Keratinocyte (primary cell): Measurements from ENCODE around the gene ZWINT. TPM values are rescaled to one million over a fixed set of nuclear protein-coding genes. Genes with fewer than 3 reads are reported as not detected.

Experiments
- DNase-seq: peaks from one replicate; pipeline ENCODE4 v3.0.0-alpha.2; 2011; ENCODE audit warnings: low read depth, missing footprints, low spot score
- FAIRE-seq: peaks from 2 replicates; lab custom pipeline; 2011; peaks lifted over from hg19 to GRCh38; lab: Jason Lieb, UNC
- H2AFZ ChIP-seq: 2 replicates; pipeline ENCODE4 v1.6.0; 2012; ENCODE audit warnings: low read length, control low read depth, inconsistent platforms; ENCODE audit not compliant: control insufficient read depth
- H3K27ac ChIP-seq: 2 replicates; pipeline ENCODE4 v1.5.1; 2011; ENCODE audit warnings: low read length; ENCODE audit not compliant: control insufficient read depth, insufficient read depth
- H3K27me3 ChIP-seq: 3 replicates; pipeline ENCODE4 v1.6.0; 2011; ENCODE audit warnings: low read length; ENCODE audit not compliant: control insufficient read depth, insufficient read depth; ENCODE audit errors: extremely low read depth
- H3K36me3 ChIP-seq, 2 experiments: 2 replicates in 1 of 2; 3 replicates in 1 of 2; pipeline ENCODE4 v1.5.1; 2011; ENCODE audit warnings: low read length in 2 of 2, mild to moderate bottlenecking in 1 of 2; ENCODE audit not compliant: control insufficient read depth in 2 of 2, insufficient read depth in 2 of 2; ENCODE audit errors: extremely low read depth in 1 of 2
- H3K4me1 ChIP-seq: 3 replicates; pipeline ENCODE4 v1.5.1; 2011; ENCODE audit warnings: low read length; ENCODE audit not compliant: control insufficient read depth, insufficient read depth; ENCODE audit errors: extremely low read depth
- H3K4me2 ChIP-seq: 3 replicates; pipeline ENCODE4 v1.6.0; 2011; ENCODE audit warnings: low read depth, low read length; ENCODE audit not compliant: control insufficient read depth, insufficient read depth; ENCODE audit errors: extremely low read depth
- H3K4me3 ChIP-seq, 3 experiments: fragments of 200-600 bp in 1 of 3; sonication (generic) in 1 of 3; 2 replicates in 2 of 3; 3 replicates in 1 of 3; pipeline ENCODE4 v1.5.1; 2011 to 2016; ENCODE audit warnings: low read length in 3 of 3, mild to moderate bottlenecking in 3 of 3, control low read depth in 2 of 3, inconsistent platforms in 1 of 3, low read depth in 1 of 3, mixed read lengths in 1 of 3, mixed run types in 1 of 3, moderate library complexity in 1 of 3; ENCODE audit not compliant: control insufficient read depth in 2 of 3, insufficient read depth in 2 of 3; ENCODE audit errors: extremely low read depth in 1 of 3
- H3K79me2 ChIP-seq: 2 replicates; pipeline ENCODE4 v1.6.0; 2012; ENCODE audit warnings: low read length; ENCODE audit not compliant: control insufficient read depth, insufficient read depth
- H3K9ac ChIP-seq: 3 replicates; pipeline ENCODE4 v1.6.0; 2011; ENCODE audit warnings: low read length; ENCODE audit not compliant: control insufficient read depth, insufficient read depth; ENCODE audit errors: extremely low read depth
- H3K9me1 ChIP-seq: 3 replicates; pipeline ENCODE4 v1.6.0; 2011; ENCODE audit warnings: low read length; ENCODE audit not compliant: control insufficient read depth, insufficient read depth; ENCODE audit errors: extremely low read depth
- H3K9me3 ChIP-seq: 2 replicates; pipeline ENCODE4 v1.5.1; 2012; ENCODE audit warnings: low read depth, low read length; ENCODE audit not compliant: control insufficient read depth
- H4K20me1 ChIP-seq: 3 replicates; pipeline ENCODE4 v1.6.0; 2011; ENCODE audit warnings: low read length; ENCODE audit not compliant: control insufficient read depth, insufficient read depth; ENCODE audit errors: extremely low read depth
- CTCF ChIP-seq, 3 experiments: IDR thresholded peaks in 1 of 3; conservative IDR thresholded peaks in 1 of 3; optimal IDR thresholded peaks in 1 of 3; 2 replicates in 2 of 3; 3 replicates in 1 of 3; pipeline versions ENCODE3 to v1.5.1; 2011; ENCODE audit warnings: low read length in 3 of 3, mild to moderate bottlenecking in 3 of 3, moderate library complexity in 2 of 3, control low read depth in 1 of 3, inconsistent platforms in 1 of 3; ENCODE audit not compliant: insufficient read depth in 2 of 3; ENCODE audit errors: extremely low read depth in 1 of 3
- EZH2 ChIP-seq: IDR thresholded peaks from one replicate; pipeline ENCODE4 v1.6.1; 2012; ENCODE audit warnings: inconsistent platforms, mild to moderate bottlenecking, low read length, moderate library complexity
- dilution Hi-C: fragments of 300-500 bp; cut with MboI; formaldehyde crosslinking; loops from one replicate; pipeline ENCODE4 v1.7.0; 2020; ENCODE audit warnings: low sequenced_read_pairs; ENCODE audit not compliant: extremely low pct_ligation_motif_present
- polyA plus RNA-seq, 5 experiments: library from polyadenylated mRNA; depleted of rRNA in 3 of 5; stranded (reverse) in 3 of 5; stranded (forward) in 1 of 5; unstranded in 1 of 5; fragments of >200 nt; gene quantifications; 1 replicate in 1 of 5; 2 replicates in 3 of 5; 3 replicates in 1 of 5; pipeline versions ENCODE4 v1.2.1 to v1.2.3, GENCODE V29; 2011 to 2012; ENCODE audit warnings: missing spikeins in 2 of 5, low read depth in 1 of 5, low replicate concordance in 1 of 5

Gene ZWINT
- polyA plus RNA-seq, 1 donor (not counting 4 experiments of a cell fraction or from before 2014, with no cell fraction given) = 31.2 TPM

- no peaks in the 10 kb centered on the region for H3K36me3 ChIP-seq
- H3K4me3 ChIP-seq = no peak overlapping the region
- DNase-seq (no peak), FAIRE-seq (peak; percentile 9)
- no peaks in the 10 kb centered on the region for H4K20me1 ChIP-seq
- H2AFZ ChIP-seq = no peak overlapping the region
- no peak for TF ChIP-seq EZH2
- TF ChIP-seq CTCF (optimal IDR thresholded peaks at IDR 0.05 in 1 of 3, IDR thresholded peaks at IDR 0.05 in 1 of 3, conservative IDR thresholded peaks at IDR 0.05 in 1 of 3; ENCODE audit: extremely low read depth in 1 of 3, insufficient read depth in 2 of 3, low read length in 3 of 3) = no peak
- no peaks in the 10 kb centered on the region for H3K9me3 ChIP-seq
- no peak overlapping the region for H3K27ac ChIP-seq
- H3K9ac ChIP-seq = no peak overlapping the region
- H3K9me1 ChIP-seq = no peaks in the 10 kb centered on the region
- H3K79me2 ChIP-seq = no peaks in the 10 kb centered on the region
- dilution Hi-C loops = no loop called here
- no peaks in the 10 kb centered on the region for H3K27me3 ChIP-seq
- H3K4me2 ChIP-seq = peak overlapping the region; percentile 13
- H3K4me1 ChIP-seq = peaks cover 26% of the 10 kb centered on the region
Observed at GRCh38 chr10:56316603-56317002, 44.5 kb downstream of the ZWINT start.
